Subcutaneous abdominal adipose tissue (tissue), 5 donors: Measurements from ENCODE around the gene RASGRP2.

Experiments
- H3K27ac ChIP-seq: one replicate; pipeline ENCODE4 v1.7.0; 2013; ENCODE audit warnings: low read depth, mild to moderate bottlenecking, inconsistent platforms, low read length, moderate library complexity
- H3K27me3 ChIP-seq, 5 donors: one replicate each; pipeline ENCODE4 v1.7.0; 2013; ENCODE audit warnings: low read length in 5 of 5, inconsistent platforms in 1 of 5; ENCODE audit not compliant: control insufficient read depth in 5 of 5, insufficient read depth in 4 of 5
- H3K36me3 ChIP-seq, 5 donors: one replicate each; pipeline ENCODE4 v1.7.0; 2013; ENCODE audit warnings: low read length in 5 of 5; ENCODE audit not compliant: control insufficient read depth in 5 of 5, insufficient read depth in 5 of 5
- H3K4me1 ChIP-seq, 5 donors: one replicate each; pipeline ENCODE4 v1.7.0; 2013; ENCODE audit warnings: low read length in 5 of 5, mild to moderate bottlenecking in 3 of 5, moderate library complexity in 1 of 5; ENCODE audit not compliant: control insufficient read depth in 5 of 5, insufficient read depth in 5 of 5
- H3K4me3 ChIP-seq, 5 donors: one replicate each; pipeline ENCODE4 v1.7.0; 2013; ENCODE audit warnings: low read length in 5 of 5, low read depth in 1 of 5
- H3K9ac ChIP-seq, 5 donors: one replicate each; pipeline ENCODE4 v1.7.0; 2013; ENCODE audit warnings: low read length in 5 of 5, mild to moderate bottlenecking in 4 of 5, moderate library complexity in 3 of 5
- H3K9me3 ChIP-seq, 5 donors: one replicate each; pipeline ENCODE4 v1.7.0; 2013; ENCODE audit warnings: low read length in 5 of 5; ENCODE audit not compliant: control insufficient read depth in 5 of 5
- donor health status: healthy.
- donor health status: healthy.
- donor health status: healthy.
- donor health status: healthy.
- donor health status: healthy.

The RASGRP2 gene

DNA sequence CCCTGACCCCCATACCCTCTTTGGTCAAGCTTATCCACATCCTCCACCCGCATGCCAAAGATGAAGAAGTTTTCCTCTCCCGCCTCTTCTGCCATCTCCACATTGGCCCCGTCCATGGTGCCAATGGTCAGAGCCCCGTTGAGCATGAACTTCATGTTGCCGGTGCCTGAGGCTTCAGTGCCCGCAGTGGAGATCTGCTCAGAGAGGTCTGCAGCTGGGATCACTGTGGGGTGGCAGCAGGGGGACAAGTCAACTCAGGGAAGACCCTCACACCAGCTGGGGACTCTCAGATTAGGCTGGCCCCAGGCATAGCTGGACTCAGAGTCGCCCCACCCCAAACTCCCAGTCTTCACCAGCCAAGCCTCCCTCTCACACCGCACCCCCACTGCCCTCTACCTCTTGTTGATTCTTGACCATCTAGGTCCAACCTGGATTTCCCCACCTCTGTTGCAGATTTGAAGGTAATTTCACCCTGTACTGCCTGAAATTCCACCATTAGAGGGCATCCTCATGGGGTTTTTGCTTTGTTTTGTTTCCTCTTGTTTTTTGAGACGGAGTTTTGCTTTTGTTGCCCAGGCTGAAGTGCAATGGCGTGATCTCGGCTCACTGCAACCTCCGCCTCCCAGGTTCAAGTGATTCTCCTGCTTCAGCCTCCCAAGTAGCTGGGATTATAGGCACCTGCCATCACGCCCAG lies 6.6 kb upstream of the RASGRP2 start:
- Histone ChIP-seq H3K9me3 (no peaks in the 10 kb centered on the region), H3K27me3 (no peaks in the 10 kb centered on the region), H3K4me1 (peaks cover 0 to 13% (median 10%) of the 10 kb centered on the region in 5 donors), H3K36me3 (peaks cover 0 to 26% (median 14%) of the 10 kb centered on the region in 5 donors), H3K4me3 (no peak overlapping the region), H3K27ac (no peak overlapping the region), H3K9ac (no peak overlapping the region)

DNA sequence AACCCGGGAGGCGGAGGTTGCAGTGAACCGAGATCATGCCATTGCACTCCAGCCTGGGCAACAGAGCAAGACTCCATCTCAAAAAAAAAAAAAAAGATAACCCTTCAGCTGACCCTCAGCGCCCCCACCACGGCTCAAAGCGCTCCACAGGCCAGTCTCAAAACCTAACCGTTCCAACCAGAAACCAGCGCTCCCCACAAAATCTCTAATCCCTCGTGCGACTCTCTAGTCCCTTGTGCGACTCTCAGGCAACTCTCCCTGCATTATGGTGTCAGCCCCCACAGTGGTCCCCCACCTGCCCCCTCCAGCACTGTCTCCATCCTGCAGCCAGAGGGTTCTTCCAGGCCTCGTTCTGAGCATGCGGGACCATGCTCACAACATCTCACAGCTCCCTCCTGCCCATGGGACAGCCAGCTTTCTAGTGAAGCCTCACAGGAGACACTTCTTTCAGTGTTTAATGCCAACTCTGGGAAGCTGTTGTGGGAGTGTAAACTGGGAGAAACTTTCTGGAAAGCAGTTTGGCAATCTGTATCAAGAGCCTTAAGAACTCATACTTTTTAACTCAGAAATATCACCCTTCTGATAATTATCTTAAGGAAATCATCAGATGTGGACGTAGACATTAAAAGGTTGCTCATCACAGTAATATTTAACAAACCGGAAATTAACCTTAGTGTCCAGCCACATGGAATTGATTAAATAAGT lies 4.2 kb upstream of the RASGRP2 start:
- Histone ChIP-seq H3K36me3 (peaks cover 0 to 26% (median 14%) of the 10 kb centered on the region in 5 donors), H3K27ac (no peak overlapping the region), H3K4me3 (no peak overlapping the region), H3K27me3 (peaks cover 0 to 8% (median 5%) of the 10 kb centered on the region in 5 donors), H3K9ac (no peak overlapping the region), H3K4me1 (peaks cover 0 to 33% (median 29%) of the 10 kb centered on the region in 5 donors), H3K9me3 (no peaks in the 10 kb centered on the region)

DNA sequence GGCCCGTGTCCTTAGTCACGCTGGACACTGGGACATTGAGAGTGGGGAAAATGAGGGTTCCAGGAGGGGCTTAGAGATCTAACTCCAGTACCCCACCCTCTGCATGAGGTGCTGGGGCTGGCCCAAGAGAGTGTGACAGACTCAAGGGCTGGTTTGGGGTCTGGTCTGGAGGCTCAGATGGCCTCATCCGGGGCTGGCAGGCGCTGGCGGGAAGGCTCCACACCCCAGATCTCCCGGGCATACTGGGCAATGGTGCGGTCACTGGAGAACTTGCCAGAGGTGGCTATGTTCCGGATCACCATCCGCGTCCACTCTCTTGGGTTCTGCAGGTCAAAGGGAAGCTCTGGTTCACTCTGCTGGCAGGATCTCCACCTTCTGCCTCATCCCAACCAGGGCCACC lies 2.5 kb upstream of the RASGRP2 start:
- no peak overlapping the region for H3K4me3 ChIP-seq
- H3K4me1 ChIP-seq, result peaks cover 0 to 48% (median 45%) of the 10 kb centered on the region in 5 donors
- H3K36me3 ChIP-seq, result peaks cover 0 to 11% (median 6%) of the 10 kb centered on the region in 5 donors
- H3K9me3 ChIP-seq, result no peaks in the 10 kb centered on the region
- no peak overlapping the region for H3K27ac ChIP-seq
- peak overlapping the region in 1 of 5 donors; percentile 38 for H3K9ac ChIP-seq
- H3K27me3 ChIP-seq, result peaks cover 7 to 15% (median 11%) of the 10 kb centered on the region in 5 donors

DNA sequence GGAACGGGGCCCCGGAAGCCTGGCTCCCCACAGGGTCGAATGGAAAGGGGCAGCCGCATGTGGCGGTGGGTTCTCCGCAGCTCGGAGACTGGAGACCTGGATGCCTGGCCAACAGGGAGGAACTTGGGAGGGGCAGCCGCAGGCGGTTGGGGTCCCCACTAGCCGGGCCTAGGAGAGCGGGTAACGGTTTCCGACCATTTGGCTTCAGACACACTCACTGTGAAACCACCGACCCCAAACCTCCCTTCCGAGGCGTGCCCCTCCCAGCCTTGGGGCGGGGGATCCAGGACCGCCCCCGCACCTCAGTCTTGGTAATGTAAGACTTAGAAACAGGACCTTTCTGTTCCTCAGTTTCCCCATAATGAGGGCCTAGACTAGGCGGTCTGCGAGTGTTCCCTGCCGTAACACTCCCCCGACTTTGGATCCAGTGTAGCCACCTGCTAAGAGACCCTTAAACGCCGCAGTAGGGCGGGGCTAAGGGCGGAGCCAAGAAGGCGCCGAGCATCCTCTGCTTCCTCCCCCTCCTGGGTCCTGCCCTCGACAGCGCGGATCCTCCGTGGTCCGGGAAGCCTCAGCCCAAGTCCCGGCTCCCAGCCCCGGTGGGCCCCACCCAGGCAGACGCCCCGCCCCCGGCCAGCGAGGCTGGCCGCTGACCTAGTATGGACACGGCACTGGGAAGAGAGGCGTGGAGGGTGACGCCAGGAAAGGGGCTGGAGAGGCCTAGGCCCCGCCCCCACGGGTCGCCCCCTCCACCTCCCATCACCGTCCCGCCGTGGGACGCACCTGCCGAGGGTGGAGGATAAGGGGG lies 1.8 kb upstream of the RASGRP2 start:
- H3K4me1 ChIP-seq, result peaks cover 0 to 48% (median 45%) of the 10 kb centered on the region in 5 donors
- peaks cover 0 to 6% (median 3%) of the 10 kb centered on the region in 5 donors for H3K36me3 ChIP-seq
- H3K27ac ChIP-seq, result peak overlapping the region; percentile 57
- peak overlapping the region in 4 of 5 donors; percentile 51 to 76 (median 58) for H3K4me3 ChIP-seq
- peak overlapping the region in 4 of 5 donors; percentile 32 to 79 (median 66) for H3K9ac ChIP-seq
- H3K27me3 ChIP-seq, result peaks cover 7 to 18% (median 14%) of the 10 kb centered on the region in 5 donors
- no peaks in the 10 kb centered on the region for H3K9me3 ChIP-seq

DNA sequence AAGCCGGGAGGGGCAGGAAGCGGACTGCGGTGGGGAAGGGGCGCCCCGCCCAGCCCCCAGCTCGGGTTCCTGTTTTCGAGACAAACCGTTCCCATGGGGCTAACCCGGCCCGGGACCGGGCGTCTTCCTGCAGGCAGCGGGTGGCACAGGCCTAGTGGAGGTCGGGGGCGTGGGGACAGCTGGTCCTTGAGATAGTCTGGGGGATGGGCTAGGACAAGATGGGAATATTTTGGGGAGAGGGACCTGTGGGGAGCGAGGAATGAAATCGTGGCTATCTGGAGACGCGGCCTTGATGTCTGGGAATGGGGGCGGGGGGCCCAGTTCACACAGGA lies 1.2 kb upstream of the RASGRP2 start:
- Histone ChIP-seq H3K9ac (peak overlapping the region in 4 of 5 donors; percentile 32 to 79 (median 66)), H3K4me3 (peak overlapping the region in 4 of 5 donors; percentile 51 to 76 (median 58)), H3K36me3 (peaks cover 0 to under 1% (median under 1%) of the 10 kb centered on the region in 5 donors), H3K27me3 (peaks cover 7 to 18% (median 14%) of the 10 kb centered on the region in 5 donors), H3K4me1 (peaks cover 0 to 48% (median 45%) of the 10 kb centered on the region in 5 donors), H3K27ac (peak overlapping the region; percentile 57), H3K9me3 (no peaks in the 10 kb centered on the region)

DNA sequence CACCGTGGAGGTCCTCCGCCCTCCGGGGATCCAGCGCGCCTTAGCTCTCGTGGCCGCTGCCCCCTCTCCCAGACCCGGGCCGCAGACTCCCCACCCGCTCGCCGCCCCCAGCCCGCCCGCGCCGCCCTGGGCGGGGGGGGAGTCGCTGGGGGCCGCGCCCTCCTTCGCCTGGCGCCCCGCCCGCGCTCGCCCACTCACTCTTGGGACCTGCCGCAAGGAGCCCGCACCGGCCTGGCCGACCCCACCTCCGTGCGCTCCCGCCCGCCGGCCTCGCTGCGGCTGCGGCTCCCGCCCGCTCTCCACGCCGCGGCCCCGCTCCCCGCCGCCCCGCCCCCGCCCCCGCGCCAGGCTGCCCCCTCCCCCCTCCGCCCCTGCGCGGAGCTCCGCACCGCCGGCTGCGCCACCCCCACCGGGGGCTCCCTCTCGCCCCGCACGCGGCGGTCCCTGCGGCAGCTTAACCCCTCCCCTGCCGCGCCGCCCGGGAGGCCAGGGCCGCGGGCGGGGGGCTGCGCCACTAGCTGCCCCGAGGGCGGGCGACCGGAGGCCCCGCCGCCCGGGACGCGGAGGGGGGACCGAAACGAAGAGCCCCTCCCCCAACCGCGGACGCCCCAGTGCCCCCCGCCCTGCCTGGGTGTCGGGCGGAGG lies 724 bp upstream of the RASGRP2 start:
- Histone ChIP-seq H3K27me3 (peaks cover 7 to 18% (median 14%) of the 10 kb centered on the region in 5 donors), H3K4me3 (peak overlapping the region in 4 of 5 donors; percentile 57 to 85 (median 76)), H3K9ac (peak overlapping the region in 2 of 5 donors; percentile 62 to 79), H3K4me1 (peaks cover 0 to 48% (median 45%) of the 10 kb centered on the region in 5 donors), H3K27ac (peak overlapping the region; percentile 57), H3K36me3 (peaks cover 0 to 3% (median 1%) of the 10 kb centered on the region in 5 donors), H3K9me3 (no peaks in the 10 kb centered on the region)

DNA sequence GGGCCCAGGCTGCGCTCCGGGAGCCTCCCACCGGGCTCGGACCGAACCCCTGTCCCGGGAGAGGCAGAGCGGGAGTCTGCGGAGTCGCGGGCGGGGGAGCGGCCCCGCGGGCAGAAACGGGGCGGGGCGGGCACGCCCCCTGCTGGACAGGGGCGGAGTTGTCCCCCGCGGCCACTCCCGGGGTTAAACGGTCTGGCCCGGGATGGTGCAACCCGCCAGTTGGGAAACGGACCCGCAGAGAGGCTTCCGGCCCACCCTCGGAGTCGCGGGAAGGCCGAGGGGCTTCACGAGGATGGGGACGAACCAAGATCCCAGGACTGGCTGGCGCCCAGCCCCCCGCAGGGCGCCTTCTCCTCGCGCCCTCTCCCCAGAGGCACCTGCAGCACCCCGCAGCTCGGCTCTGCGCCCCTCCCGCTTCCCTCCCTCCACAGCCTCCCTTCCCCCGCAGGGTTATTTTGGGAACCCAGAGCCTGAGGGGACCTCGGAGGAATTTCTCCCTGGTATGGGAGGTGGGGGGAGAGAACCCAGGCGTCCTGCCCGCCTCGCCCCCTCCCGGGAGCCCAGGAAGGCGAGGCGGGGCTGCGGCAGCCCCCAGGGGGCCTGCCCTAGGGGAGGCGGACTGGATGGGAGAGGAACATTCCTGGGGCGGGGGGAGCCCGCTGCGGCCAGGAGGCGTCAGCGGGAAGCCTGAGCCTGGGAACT lies 902 bp downstream of the RASGRP2 start:
- H3K4me1 ChIP-seq, result peaks cover 0 to 48% (median 45%) of the 10 kb centered on the region in 5 donors
- peak overlapping the region in 4 of 5 donors; percentile 68 to 85 (median 76) for H3K4me3 ChIP-seq
- H3K27me3 ChIP-seq, result peaks cover 7 to 18% (median 14%) of the 10 kb centered on the region in 5 donors
- H3K9me3 ChIP-seq, result no peaks in the 10 kb centered on the region
- H3K36me3 ChIP-seq, result peaks cover 0 to 8% (median 2%) of the 10 kb centered on the region in 5 donors
- no peak overlapping the region for H3K27ac ChIP-seq
- H3K9ac ChIP-seq, result peak overlapping the region in 4 of 5 donors; percentile 48 to 72 (median 69)

DNA sequence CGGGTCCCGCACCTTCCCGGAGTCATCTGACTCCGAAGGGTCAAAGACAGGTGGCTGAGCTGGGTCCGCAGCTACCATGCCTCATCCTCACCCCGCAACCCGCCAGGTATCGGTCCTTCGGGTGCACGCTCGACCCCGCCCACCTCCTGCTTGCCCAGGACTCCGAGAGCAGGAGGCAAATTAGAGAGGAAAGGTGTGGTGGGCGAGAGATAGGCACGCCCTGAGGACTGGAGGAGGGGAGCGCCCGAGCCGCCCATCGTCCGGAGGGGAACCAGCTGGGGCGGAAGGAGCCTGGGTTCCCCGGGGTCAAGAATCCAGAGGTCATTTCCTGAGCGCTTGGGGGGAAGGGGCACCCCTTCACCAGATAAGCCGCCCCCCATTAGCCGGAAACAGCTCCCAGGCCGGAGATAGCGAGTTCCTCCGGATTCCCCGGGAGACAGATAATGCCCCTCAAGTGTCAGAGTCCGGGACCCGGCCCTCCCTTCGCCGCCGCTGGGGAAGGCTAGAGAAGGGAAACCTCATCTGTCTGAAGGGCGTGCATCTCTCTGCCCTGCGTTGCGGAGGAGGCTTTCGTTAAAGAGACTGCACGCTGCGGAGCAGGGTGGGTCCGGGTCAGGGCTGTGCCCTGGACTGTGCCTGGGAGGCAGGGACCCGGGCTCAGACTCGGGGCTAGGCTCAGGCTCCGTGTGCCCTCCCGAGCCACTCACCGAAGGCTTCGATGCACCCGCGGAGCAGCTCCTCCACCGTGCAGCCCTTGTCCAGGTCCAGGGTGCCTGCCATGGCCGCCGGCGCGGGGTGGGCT lies 1.7 kb downstream of the RASGRP2 start:
- no peak overlapping the region for H3K27ac ChIP-seq
- peak overlapping the region in 3 of 5 donors; percentile 47 to 72 (median 72) for H3K9ac ChIP-seq
- peak overlapping the region in 4 of 5 donors; percentile 68 to 85 (median 76) for H3K4me3 ChIP-seq
- peaks cover 7 to 18% (median 14%) of the 10 kb centered on the region in 5 donors for H3K27me3 ChIP-seq
- H3K4me1 ChIP-seq, result peaks cover 0 to 48% (median 45%) of the 10 kb centered on the region in 5 donors
- no peaks in the 10 kb centered on the region for H3K9me3 ChIP-seq
- peaks cover 0 to 8% (median 2%) of the 10 kb centered on the region in 5 donors for H3K36me3 ChIP-seq
